CD14-positive monocyte (primary cell): ENCODE measurements around the gene CTR9. TPM values are rescaled to one million over a fixed set of nuclear protein-coding genes. Genes with fewer than 3 reads are reported as not detected.

Experiments used
- DNase-seq, 3 donors: peaks; one replicate each; pipeline ENCODE4 v3.0.0-alpha.2; 2011 to 2022
- H2AFZ ChIP-seq: 2 replicates; pipeline ENCODE4 v1.6.0; 2012; ENCODE audit warnings: mild to moderate bottlenecking, low read depth, low read length, inconsistent platforms; ENCODE audit not compliant: insufficient read depth, poor library complexity, severe bottlenecking
- H3K27ac ChIP-seq, 2 donors: 1 replicate in 1 of 2; 2 replicates in 1 of 2; pipeline ENCODE4 v1.5.1; 2012 to 2013; ENCODE audit warnings: low read length in 2 of 2, control low read depth in 1 of 2, inconsistent platforms in 1 of 2, low read depth in 1 of 2, mild to moderate bottlenecking in 1 of 2
- H3K27me3 ChIP-seq, 2 donors: one replicate each; pipeline versions ENCODE4 v1.6.0 to v1.6.1; 2011 to 2013; ENCODE audit warnings: low read length in 2 of 2; ENCODE audit not compliant: control insufficient read depth in 2 of 2, insufficient read depth in 2 of 2
- H3K36me3 ChIP-seq, 2 donors: replicated peaks in 1 of 2; 1 replicate in 1 of 2; 2 replicates in 1 of 2; pipeline versions ENCODE4 v1.5.1 to v1.6.1; 2012 to 2013; ENCODE audit warnings: low read length in 2 of 2, control low read depth in 1 of 2, inconsistent platforms in 1 of 2, mild to moderate bottlenecking in 1 of 2; ENCODE audit not compliant: insufficient read depth in 2 of 2, control insufficient read depth in 1 of 2
- H3K4me1 ChIP-seq, 2 donors: 1 replicate in 1 of 2; 2 replicates in 1 of 2; pipeline versions ENCODE4 v1.5.1 to v1.6.1; 2012 to 2013; ENCODE audit warnings: low read length in 2 of 2, control low read depth in 1 of 2, inconsistent platforms in 1 of 2, mild to moderate bottlenecking in 1 of 2, moderate library complexity in 1 of 2; ENCODE audit not compliant: insufficient read depth in 2 of 2, control insufficient read depth in 1 of 2
- H3K4me2 ChIP-seq: replicated peaks from 2 replicates; pipeline ENCODE3; 2012; ENCODE audit warnings: low read length, moderate library complexity, mild to moderate bottlenecking; ENCODE audit not compliant: poor library complexity, severe bottlenecking; ENCODE audit errors: extremely low read depth
- H3K4me3 ChIP-seq, 3 experiments: fragments of 200-600 bp in 1 of 3; sonication (generic) in 1 of 3; replicated peaks in 1 of 3; 1 replicate in 2 of 3; 2 replicates in 1 of 3; pipeline ENCODE4 v1.5.1; 2011 to 2013; ENCODE audit warnings: low read length in 3 of 3, mild to moderate bottlenecking in 3 of 3, control low read depth in 2 of 3, low read depth in 2 of 3, inconsistent platforms in 1 of 3, moderate library complexity in 1 of 3
- H3K79me2 ChIP-seq: 2 replicates; pipeline ENCODE4 v1.6.0; 2012; ENCODE audit warnings: mild to moderate bottlenecking, control low read depth, inconsistent platforms, low read length, moderate library complexity; ENCODE audit not compliant: insufficient read depth
- H3K9ac ChIP-seq: 2 replicates; pipeline ENCODE4 v1.6.0; 2017; ENCODE audit warnings: low read length, mild to moderate bottlenecking; ENCODE audit not compliant: insufficient read depth, poor library complexity, severe bottlenecking
- H3K9me3 ChIP-seq, 2 donors: replicated peaks in 1 of 2; 1 replicate in 1 of 2; 2 replicates in 1 of 2; pipeline versions ENCODE4 v1.5.1 to v1.6.1; 2012 to 2013; ENCODE audit warnings: low read length in 2 of 2, control low read depth in 1 of 2; ENCODE audit not compliant: control insufficient read depth in 1 of 2, insufficient read depth in 1 of 2
- H4K20me1 ChIP-seq: 2 replicates; pipeline ENCODE4 v1.6.0; 2012; ENCODE audit warnings: mild to moderate bottlenecking, low read length, control low read depth, moderate library complexity; ENCODE audit not compliant: insufficient read depth
- H3K27ac Mint-ChIP-seq, 7 donors: one replicate each; pipeline ENCODE4 v1.8.0; 2020; ENCODE audit warnings: mild to moderate bottlenecking in 7 of 7, mixed read lengths in 7 of 7, moderate library complexity in 6 of 7, inconsistent platforms in 2 of 7
- H3K27me3 Mint-ChIP-seq, 3 donors: one replicate each; pipeline ENCODE4 v1.8.0; 2021 to 2022; ENCODE audit warnings: low read depth in 3 of 3, mild to moderate bottlenecking in 3 of 3, mixed read lengths in 3 of 3, moderate library complexity in 3 of 3, inconsistent platforms in 1 of 3
- H3K36me3 Mint-ChIP-seq, 2 donors: one replicate each; pipeline ENCODE4 v1.8.0; 2020; ENCODE audit warnings: mixed read lengths in 2 of 2, inconsistent platforms in 1 of 2, mild to moderate bottlenecking in 1 of 2
- H3K4me1 Mint-ChIP-seq: one replicate; pipeline ENCODE4 v1.8.0; 2020; ENCODE audit warnings: mild to moderate bottlenecking, mixed read lengths
- H3K4me3 Mint-ChIP-seq, 2 donors: one replicate each; pipeline ENCODE4 v1.8.0; 2020; ENCODE audit warnings: mild to moderate bottlenecking in 2 of 2, mixed read lengths in 2 of 2, moderate library complexity in 1 of 2
- H3K9me3 Mint-ChIP-seq, 7 donors: one replicate each; pipeline ENCODE4 v1.8.0; 2020 to 2022; ENCODE audit warnings: mixed read lengths in 7 of 7, mild to moderate bottlenecking in 6 of 7, moderate library complexity in 6 of 7, inconsistent platforms in 2 of 7
- WGBS: methylation state at CpG from one replicate; pipeline ENCODE4 v1.1.5; 2013; ENCODE audit warnings: missing lambda C conversion rate; ENCODE audit not compliant: insufficient coverage; 5-methylcytosine and 5-hydroxymethylcytosine counted together
- intact Hi-C, 2 donors: fragments of 100-400 bp; cut with micrococcal nuclease; formaldehyde crosslinking; loops; one replicate each; pipeline versions ENCODE4 v1.15.0 to v1.15.1; 2023
- polyA plus RNA-seq, 3 donors: library from polyadenylated mRNA; depleted of rRNA in 1 of 3; unstranded in 2 of 3; stranded (reverse) in 1 of 3; fragments of 300-500 nt in 2 of 3; fragments of >200 nt in 1 of 3; fragmentation: Illumina TruSeq in 2 of 3; gene quantifications; 1 replicate in 2 of 3; 2 replicates in 1 of 3; pipeline ENCODE4 v1.2.3, GENCODE V29; 2012 to 2021
- TF ChIP-seq, protein P1 (sequence below): fragments of 200-600 bp; IDR thresholded peaks from one replicate; pipeline ENCODE4 v1.8.0; 2022; ENCODE audit warnings: antibody characterized with exemption, mild to moderate bottlenecking

The CTR9 gene
- polyA plus RNA-seq, 3 donors = 5.0 to 37.5 (median 18.3) TPM

DNA sequence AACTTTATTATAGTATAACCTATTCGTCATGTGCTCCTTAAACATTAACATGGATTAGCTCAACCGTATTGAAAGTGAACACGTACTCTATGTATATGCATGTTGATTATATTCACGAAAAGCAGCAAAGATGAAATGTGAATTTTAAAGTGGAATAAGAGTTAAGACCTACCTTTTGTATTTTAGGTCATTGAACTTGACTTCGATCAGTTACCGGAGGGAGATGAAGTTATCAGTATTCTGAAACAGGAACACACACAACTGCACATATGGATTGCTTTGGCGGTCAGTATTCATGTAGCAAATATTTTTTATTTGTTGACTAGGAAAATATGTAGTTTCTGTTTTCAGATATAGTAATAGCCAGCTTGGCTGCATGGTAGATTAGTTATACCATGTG lies 1.4 kb downstream of the CTR9 start:
- H2AFZ ChIP-seq = no peak overlapping the region
- Mint-ChIP-seq H3K27me3 (no peaks in the 10 kb centered on the region), H3K9me3 (no peaks in the 10 kb centered on the region), H3K36me3 (peaks cover 22 to 25% of the 10 kb centered on the region in 2 donors), H3K27ac (no peak overlapping the region), H3K4me1 (peaks cover 21% of the 10 kb centered on the region), H3K4me3 (peak overlapping the region in 1 of 2 donors; percentile 30)
- H3K79me2 ChIP-seq = peaks cover 21% of the 10 kb centered on the region
- DNase-seq = no peak
- TF ChIP-seq, protein P1, sequence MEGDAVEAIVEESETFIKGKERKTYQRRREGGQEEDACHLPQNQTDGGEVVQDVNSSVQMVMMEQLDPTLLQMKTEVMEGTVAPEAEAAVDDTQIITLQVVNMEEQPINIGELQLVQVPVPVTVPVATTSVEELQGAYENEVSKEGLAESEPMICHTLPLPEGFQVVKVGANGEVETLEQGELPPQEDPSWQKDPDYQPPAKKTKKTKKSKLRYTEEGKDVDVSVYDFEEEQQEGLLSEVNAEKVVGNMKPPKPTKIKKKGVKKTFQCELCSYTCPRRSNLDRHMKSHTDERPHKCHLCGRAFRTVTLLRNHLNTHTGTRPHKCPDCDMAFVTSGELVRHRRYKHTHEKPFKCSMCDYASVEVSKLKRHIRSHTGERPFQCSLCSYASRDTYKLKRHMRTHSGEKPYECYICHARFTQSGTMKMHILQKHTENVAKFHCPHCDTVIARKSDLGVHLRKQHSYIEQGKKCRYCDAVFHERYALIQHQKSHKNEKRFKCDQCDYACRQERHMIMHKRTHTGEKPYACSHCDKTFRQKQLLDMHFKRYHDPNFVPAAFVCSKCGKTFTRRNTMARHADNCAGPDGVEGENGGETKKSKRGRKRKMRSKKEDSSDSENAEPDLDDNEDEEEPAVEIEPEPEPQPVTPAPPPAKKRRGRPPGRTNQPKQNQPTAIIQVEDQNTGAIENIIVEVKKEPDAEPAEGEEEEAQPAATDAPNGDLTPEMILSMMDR = no peak
- H3K36me3 ChIP-seq = peaks cover 39 to 45% of the 10 kb centered on the region in 2 donors
- peak overlapping the region in 1 of 3 experiments; percentile 89 for H3K4me3 ChIP-seq
- no peak overlapping the region for H3K27ac ChIP-seq
- intact Hi-C loops = no loop called here
- H3K9me3 ChIP-seq = no peaks in the 10 kb centered on the region
- no peak overlapping the region for H3K9ac ChIP-seq
- no peaks in the 10 kb centered on the region for H3K27me3 ChIP-seq
- WGBS = 100% methylated on average over 1 of the region's 7 CpGs
- H4K20me1 ChIP-seq = peaks cover 3% of the 10 kb centered on the region
- peak overlapping the region; percentile 80 for H3K4me2 ChIP-seq
- peaks cover 18 to 21% of the 10 kb centered on the region in 2 donors for H3K4me1 ChIP-seq

GRCh38 chr11:10758957-10759356 lies 7.9 kb downstream of the CTR9 start:
- no peaks in the 10 kb centered on the region for H3K9me3 Mint-ChIP-seq
- TF ChIP-seq, protein P1 = peak; percentile 10
- Histone ChIP-seq H3K27ac (no peak overlapping the region), H3K36me3 (peaks cover 92 to 99% of the 10 kb centered on the region in 2 donors), H3K9ac (no peak overlapping the region), H3K27me3 (no peaks in the 10 kb centered on the region), H3K79me2 (no peaks in the 10 kb centered on the region), H3K9me3 (no peaks in the 10 kb centered on the region), H3K4me2 (no peak overlapping the region), H3K4me1 (no peaks in the 10 kb centered on the region), H4K20me1 (no peaks in the 10 kb centered on the region), H2AFZ (no peak overlapping the region), H3K4me3 (no peak overlapping the region)
- intact Hi-C loops = no loop called here
- H3K36me3 Mint-ChIP-seq = peaks cover 22 to 45% of the 10 kb centered on the region in 2 donors
- WGBS = no CpG with 5 or more reads among the region's 1 CpG
- peak in 1 of 3 donors; percentile 7 for DNase-seq
- H3K4me3 Mint-ChIP-seq = no peak overlapping the region
- peaks cover 2% of the 10 kb centered on the region for H3K4me1 Mint-ChIP-seq
- no peak overlapping the region for H3K27ac Mint-ChIP-seq
- H3K27me3 Mint-ChIP-seq = no peaks in the 10 kb centered on the region
